Subcutaneous abdominal adipose tissue (tissue), 5 donors: ENCODE data around the gene HEMK1.

ENCODE experiments used
- H3K27ac ChIP-seq: one replicate; pipeline ENCODE4 v1.7.0; 2013; ENCODE audit warnings: low read depth, mild to moderate bottlenecking, inconsistent platforms, low read length, moderate library complexity
- H3K27me3 ChIP-seq, 5 donors: one replicate each; pipeline ENCODE4 v1.7.0; 2013; ENCODE audit warnings: low read length in 5 of 5, inconsistent platforms in 1 of 5; ENCODE audit not compliant: control insufficient read depth in 5 of 5, insufficient read depth in 4 of 5
- H3K36me3 ChIP-seq, 5 donors: one replicate each; pipeline ENCODE4 v1.7.0; 2013; ENCODE audit warnings: low read length in 5 of 5; ENCODE audit not compliant: control insufficient read depth in 5 of 5, insufficient read depth in 5 of 5
- H3K4me1 ChIP-seq, 5 donors: one replicate each; pipeline ENCODE4 v1.7.0; 2013; ENCODE audit warnings: low read length in 5 of 5, mild to moderate bottlenecking in 3 of 5, moderate library complexity in 1 of 5; ENCODE audit not compliant: control insufficient read depth in 5 of 5, insufficient read depth in 5 of 5
- H3K4me3 ChIP-seq, 5 donors: one replicate each; pipeline ENCODE4 v1.7.0; 2013; ENCODE audit warnings: low read length in 5 of 5, low read depth in 1 of 5
- H3K9ac ChIP-seq, 5 donors: one replicate each; pipeline ENCODE4 v1.7.0; 2013; ENCODE audit warnings: low read length in 5 of 5, mild to moderate bottlenecking in 4 of 5, moderate library complexity in 3 of 5
- H3K9me3 ChIP-seq, 5 donors: one replicate each; pipeline ENCODE4 v1.7.0; 2013; ENCODE audit warnings: low read length in 5 of 5; ENCODE audit not compliant: control insufficient read depth in 5 of 5
- donor health status: healthy.
- donor health status: healthy.
- donor health status: healthy.
- donor health status: healthy.
- donor health status: healthy.

Gene HEMK1

DNA sequence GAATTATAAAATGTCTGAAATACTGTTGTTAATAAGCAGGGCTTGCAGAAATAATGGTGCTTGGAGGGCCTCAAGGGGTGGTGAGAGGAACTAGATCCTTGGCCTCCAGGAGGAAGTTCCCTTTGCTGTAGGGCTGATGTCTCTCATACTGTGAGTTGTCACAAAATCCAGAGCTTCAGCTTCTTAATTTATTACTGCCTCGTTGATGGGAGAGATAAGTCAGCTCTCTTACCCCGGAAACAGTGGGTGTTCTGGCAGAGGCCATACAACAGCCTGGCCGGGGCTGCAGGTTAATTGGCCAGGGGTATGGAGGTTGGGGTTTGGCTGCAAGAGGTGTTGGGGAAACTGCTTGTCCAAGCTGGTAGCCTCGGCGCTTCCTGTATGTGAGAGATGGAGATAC lies 63.1 kb downstream of the HEMK1 start:
- Histone ChIP-seq H3K4me3 (no peak overlapping the region), H3K27ac (no peak overlapping the region), H3K9me3 (no peaks in the 10 kb centered on the region), H3K27me3 (no peaks in the 10 kb centered on the region), H3K4me1 (peaks cover 0 to 26% (median 3%) of the 10 kb centered on the region in 5 donors), H3K9ac (no peak overlapping the region), H3K36me3 (peaks cover 0 to 6% (median 0%) of the 10 kb centered on the region in 5 donors)

DNA sequence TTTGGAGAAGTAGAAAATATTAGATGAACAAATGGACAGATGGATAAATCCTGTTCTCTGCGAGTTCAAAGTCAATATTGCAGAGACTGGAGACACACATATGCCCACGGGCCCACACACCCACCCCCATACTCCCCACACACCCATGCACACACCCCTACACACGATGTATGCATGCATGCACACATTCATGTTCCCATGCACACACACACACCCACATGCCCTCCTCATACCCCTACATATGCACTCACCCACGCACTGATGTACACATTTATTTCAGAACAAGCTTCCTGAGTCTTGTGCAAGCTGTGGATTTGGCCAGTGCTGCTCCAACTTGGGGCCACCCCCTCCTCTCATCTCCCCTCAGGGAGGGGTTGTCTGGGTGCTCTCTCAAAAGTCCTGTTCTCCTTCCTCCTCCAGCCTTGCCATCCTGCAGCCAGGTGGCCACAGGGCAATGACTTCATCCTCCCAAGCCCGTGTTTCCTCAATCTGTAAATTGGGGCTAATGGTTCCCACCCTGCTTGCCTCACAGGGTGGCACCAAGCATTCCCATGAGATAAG lies 64.0 kb downstream of the HEMK1 start:
- no peak overlapping the region for H3K4me3 ChIP-seq
- no peak overlapping the region for H3K9ac ChIP-seq
- H3K36me3 ChIP-seq: peaks cover 0 to 6% (median 0%) of the 10 kb centered on the region in 5 donors
- no peaks in the 10 kb centered on the region for H3K27me3 ChIP-seq
- no peaks in the 10 kb centered on the region for H3K9me3 ChIP-seq
- H3K4me1 ChIP-seq: peaks cover 0 to 22% (median 3%) of the 10 kb centered on the region in 5 donors
- no peak overlapping the region for H3K27ac ChIP-seq

DNA sequence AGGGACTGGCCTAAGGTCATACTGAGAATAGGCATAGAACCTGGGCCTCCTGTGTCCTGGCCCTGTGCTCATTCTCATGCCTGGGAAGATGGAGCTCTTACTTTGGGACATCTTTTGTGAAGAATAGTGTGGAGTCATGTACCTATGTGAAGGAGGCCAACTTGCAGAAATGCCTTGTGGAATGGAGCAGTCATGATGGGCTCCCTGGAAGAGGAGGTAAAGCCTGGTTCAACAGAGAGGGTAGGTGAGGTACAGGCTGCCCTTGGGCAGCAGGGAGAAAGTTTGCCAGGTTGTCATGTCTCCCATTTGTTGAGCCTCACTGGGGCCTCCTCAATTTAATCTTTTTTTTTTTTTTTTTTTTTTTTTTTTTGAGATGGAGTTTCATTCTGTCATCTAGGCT lies 65.7 kb downstream of the HEMK1 start:
- H3K4me3 ChIP-seq: no peak overlapping the region
- no peaks in the 10 kb centered on the region for H3K27me3 ChIP-seq
- H3K36me3 ChIP-seq: peaks cover 0 to 20% (median 4%) of the 10 kb centered on the region in 5 donors
- H3K9me3 ChIP-seq: no peaks in the 10 kb centered on the region
- H3K4me1 ChIP-seq: peaks cover 0 to 22% (median 3%) of the 10 kb centered on the region in 5 donors
- no peak overlapping the region for H3K27ac ChIP-seq
- H3K9ac ChIP-seq: no peak overlapping the region

DNA sequence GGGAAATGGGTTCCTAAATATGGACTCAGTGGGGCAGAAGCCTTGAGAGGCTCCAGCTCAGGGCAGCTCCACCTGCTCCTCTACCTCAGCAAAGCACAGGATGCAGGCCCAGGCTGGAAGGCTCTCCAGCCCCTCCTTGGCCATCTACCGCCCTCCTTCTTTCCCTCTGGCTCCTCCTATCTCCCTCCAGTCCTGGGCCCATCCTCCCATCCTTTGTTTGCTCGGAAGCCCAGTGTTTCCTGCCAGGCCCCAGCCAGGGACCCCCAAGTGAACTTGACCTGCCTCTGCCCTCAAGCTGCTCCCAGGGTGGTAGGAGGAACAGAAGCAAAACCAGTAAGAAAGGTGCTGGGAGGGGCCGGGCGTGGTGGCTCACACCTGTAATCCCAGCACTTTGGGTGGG lies 67.7 kb downstream of the HEMK1 start:
- Histone ChIP-seq H3K27me3 (no peaks in the 10 kb centered on the region), H3K9me3 (no peaks in the 10 kb centered on the region), H3K9ac (no peak overlapping the region), H3K27ac (no peak overlapping the region), H3K4me3 (no peak overlapping the region), H3K36me3 (peaks cover 0 to 33% (median 19%) of the 10 kb centered on the region in 5 donors), H3K4me1 (peaks cover 0 to 17% (median 3%) of the 10 kb centered on the region in 5 donors)

DNA sequence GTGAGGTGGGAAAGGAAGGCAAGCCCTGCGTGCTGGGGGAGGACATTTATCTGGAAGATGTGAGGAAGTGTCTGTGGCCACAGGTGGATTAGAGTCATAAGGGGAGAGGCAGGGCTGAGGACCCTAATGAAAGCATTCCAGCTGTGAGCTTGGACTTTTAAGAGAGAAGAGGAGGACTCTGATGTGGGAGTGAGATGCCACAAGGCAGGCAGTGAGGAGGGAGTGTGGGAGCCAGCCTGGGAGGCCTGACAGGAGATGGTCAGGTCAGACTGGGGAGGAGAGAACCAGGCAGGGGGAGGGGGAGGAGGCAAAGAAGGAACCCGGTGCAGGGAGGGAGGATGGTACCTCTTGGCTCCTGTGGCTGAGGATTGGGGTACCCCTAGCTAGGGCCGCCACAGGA lies 68.6 kb downstream of the HEMK1 start:
- no peak overlapping the region for H3K27ac ChIP-seq
- peaks cover 0 to 40% (median 25%) of the 10 kb centered on the region in 5 donors for H3K36me3 ChIP-seq
- no peaks in the 10 kb centered on the region for H3K27me3 ChIP-seq
- no peaks in the 10 kb centered on the region for H3K9me3 ChIP-seq
- H3K4me3 ChIP-seq: no peak overlapping the region
- H3K9ac ChIP-seq: no peak overlapping the region
- H3K4me1 ChIP-seq: peaks cover 0 to 13% (median 2%) of the 10 kb centered on the region in 5 donors

DNA sequence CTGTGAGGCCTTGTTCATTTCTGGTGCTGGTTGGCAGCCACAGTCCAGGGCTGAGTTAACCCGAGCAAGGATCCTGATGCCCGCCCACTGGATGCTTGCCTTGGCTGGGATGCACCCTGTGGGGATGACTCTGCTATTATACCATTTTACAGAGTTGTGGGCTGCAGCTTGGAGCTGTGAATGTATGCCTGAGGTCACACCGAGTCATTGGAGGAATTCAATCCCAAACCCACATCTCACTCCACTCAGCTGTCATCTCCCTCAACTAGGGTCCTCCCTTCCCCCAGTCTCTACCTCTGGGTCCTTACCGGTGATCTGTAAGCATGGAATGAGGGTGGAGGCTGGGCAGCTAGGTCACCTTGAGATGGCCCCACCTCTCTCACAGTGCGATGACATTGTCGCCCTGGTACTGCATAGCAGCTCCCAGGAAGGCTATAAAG lies 69.8 kb downstream of the HEMK1 start:
- Histone ChIP-seq H3K27me3 (no peaks in the 10 kb centered on the region), H3K36me3 (peaks cover 0 to 52% (median 36%) of the 10 kb centered on the region in 5 donors)

DNA sequence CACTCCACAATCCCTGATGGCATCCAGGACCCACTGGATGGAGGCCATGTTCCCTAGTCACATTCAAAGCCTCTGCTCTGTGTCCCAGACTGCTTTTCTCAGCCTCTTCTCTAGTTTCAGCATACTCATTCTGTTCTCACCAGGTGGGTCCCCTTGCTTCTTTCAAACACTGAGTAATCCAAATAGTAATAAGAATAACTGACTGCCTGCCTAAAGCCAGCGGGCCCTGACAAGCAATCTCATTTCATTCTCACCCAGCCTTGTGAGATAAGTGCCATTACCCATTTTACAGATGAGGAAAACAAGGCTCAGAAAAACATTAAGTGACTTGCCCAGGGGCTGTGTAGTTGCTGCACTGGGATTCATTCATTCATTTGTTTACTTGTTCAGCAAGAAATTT lies 73.1 kb downstream of the HEMK1 start:
- Histone ChIP-seq H3K4me3 (no peak overlapping the region), H3K9ac (no peak overlapping the region), H3K36me3 (peaks cover 0 to 84% (median 67%) of the 10 kb centered on the region in 5 donors), H3K27ac (no peak overlapping the region), H3K9me3 (no peaks in the 10 kb centered on the region), H3K27me3 (no peaks in the 10 kb centered on the region), H3K4me1 (no peaks in the 10 kb centered on the region)

More for the DNA sequence above, 69.8 kb downstream of the HEMK1 start:
- Histone ChIP-seq H3K4me1 (peaks cover 0 to 5% (median 0%) of the 10 kb centered on the region in 5 donors), H3K9ac (no peak overlapping the region), H3K4me3 (no peak overlapping the region), H3K9me3 (no peaks in the 10 kb centered on the region), H3K27ac (no peak overlapping the region)

DNA sequence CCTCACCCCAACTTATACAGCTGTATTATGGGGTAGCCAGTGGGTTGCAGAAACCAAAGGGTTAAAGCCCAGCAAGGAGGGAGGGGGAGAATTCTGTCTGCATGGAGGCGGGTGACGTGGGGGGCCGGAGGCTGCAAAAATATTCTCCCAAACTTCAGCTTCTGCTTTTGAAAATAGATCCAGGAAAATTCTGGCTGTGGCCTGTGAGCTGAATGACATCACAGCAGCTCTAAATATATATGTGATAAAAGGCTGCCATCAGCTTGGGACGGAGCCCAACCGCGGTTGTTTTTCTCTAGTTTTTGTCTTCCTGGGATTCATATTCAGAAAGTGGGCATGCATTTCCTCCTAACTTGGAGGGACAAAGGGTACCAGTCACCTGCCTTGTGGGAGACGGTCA lies 75.2 kb downstream of the HEMK1 start:
- no peaks in the 10 kb centered on the region for H3K27me3 ChIP-seq
- no peak overlapping the region for H3K4me3 ChIP-seq
- H3K9ac ChIP-seq: no peak overlapping the region
- H3K4me1 ChIP-seq: peaks cover 0 to 8% (median 0%) of the 10 kb centered on the region in 5 donors
- no peaks in the 10 kb centered on the region for H3K9me3 ChIP-seq
- H3K36me3 ChIP-seq: peaks cover 0 to 94% (median 82%) of the 10 kb centered on the region in 5 donors
- H3K27ac ChIP-seq: no peak overlapping the region

DNA sequence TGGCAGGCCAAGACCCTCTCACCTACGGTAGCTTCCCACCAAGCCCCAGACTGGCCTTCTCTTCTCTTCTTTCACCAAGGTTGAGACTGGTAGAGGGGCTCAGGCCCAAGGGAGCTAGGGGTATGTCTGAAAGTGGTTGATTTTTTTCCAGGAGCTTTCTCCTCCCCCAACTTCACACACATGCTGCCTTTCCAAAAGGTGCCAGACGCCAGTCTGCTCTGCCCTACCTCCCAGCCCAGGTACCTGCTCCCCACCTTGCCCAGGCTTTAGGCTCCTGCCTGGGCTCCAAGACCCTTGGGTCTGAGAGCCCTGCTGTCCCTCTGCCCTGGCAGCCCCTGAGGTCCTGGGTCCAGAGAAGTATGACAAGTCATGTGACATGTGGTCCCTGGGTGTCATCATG lies 76.1 kb downstream of the HEMK1 start:
- H3K36me3 ChIP-seq: peaks cover 0 to 86% (median 79%) of the 10 kb centered on the region in 5 donors
- H3K4me1 ChIP-seq: peaks cover 0 to 9% (median 0%) of the 10 kb centered on the region in 5 donors
- H3K27me3 ChIP-seq: no peaks in the 10 kb centered on the region
- H3K9me3 ChIP-seq: no peaks in the 10 kb centered on the region
- H3K27ac ChIP-seq: no peak overlapping the region
- no peak overlapping the region for H3K4me3 ChIP-seq
- no peak overlapping the region for H3K9ac ChIP-seq
